ENCODE data around the gene RFC5.
"Not testable (repeated sequence)": the region's sequence is repeated elsewhere in the genome, so short reads cannot be mapped to it uniquely, and the experiment has no call there.

The RFC5 gene

GRCh38 chr12:118052324-118053070 lies 36.0 kb downstream of the RFC5 start:
- no peak for DNase-seq (ENCODE audit: low spot score)

- no peak for DNase-seq (ENCODE audit: low spot score)
These were observed 36.8 kb downstream of the RFC5 start for GRCh38 chr12:118053071-118053985.

GRCh38 chr12:118055144-118055557 lies 38.6 kb downstream of the RFC5 start:
- DNase-seq (ENCODE audit: low spot score): peak; percentile 79

- no peak for DNase-seq (ENCODE audit: low spot score)
These were observed 39.6 kb downstream of the RFC5 start for GRCh38 chr12:118055865-118056773.

GRCh38 chr12:118058227-118058626 lies 41.7 kb downstream of the RFC5 start:
- no peak for DNase-seq (ENCODE audit: low spot score)

- no peak for DNase-seq (ENCODE audit: low spot score)
These were observed 42.4 kb downstream of the RFC5 start for GRCh38 chr12:118058881-118059280.

GRCh38 chr12:118059341-118060191 lies 43.1 kb downstream of the RFC5 start:
- DNase-seq (ENCODE audit: low spot score): no peak

- DNase-seq (ENCODE audit: low spot score): no peak
These were observed 44.0 kb downstream of the RFC5 start for GRCh38 chr12:118060301-118061010.

- DNase-seq (ENCODE audit: low spot score): peak; percentile 50
These were observed 44.7 kb downstream of the RFC5 start, which contains the start of gene WSB2 for GRCh38 chr12:118061011-118061872. TSS of gene WSB2 (minus strand) at chr12:118061179. CDS start at chr12:118061048, 131 bp downstream.

GRCh38 chr12:118061873-118062843 lies 45.7 kb downstream of the RFC5 start:
- DNase-seq (ENCODE audit: low spot score): no peak

- no peak for DNase-seq (ENCODE audit: low spot score)
These were observed 47.3 kb downstream of the RFC5 start for GRCh38 chr12:118063576-118064391.

- DNase-seq (ENCODE audit: low spot score): no peak
These were observed 48.1 kb downstream of the RFC5 start for GRCh38 chr12:118064608-118065007.

GRCh38 chr12:118065380-118065779 lies 48.9 kb downstream of the RFC5 start:
- DNase-seq (ENCODE audit: low spot score): no peak

GRCh38 chr12:118068445-118068844 lies 51.9 kb downstream of the RFC5 start:
- no peak for DNase-seq (ENCODE audit: low spot score)

GRCh38 chr12:118070650-118071049 lies 54.1 kb downstream of the RFC5 start:
- no peak for DNase-seq (ENCODE audit: low spot score)

- DNase-seq (ENCODE audit: low spot score): no peak
These were observed 57.3 kb downstream of the RFC5 start for GRCh38 chr12:118073768-118074167.

GRCh38 chr12:118081521-118081920 lies 65.0 kb downstream of the RFC5 start:
- not testable (repeated sequence) for DNase-seq (ENCODE audit: low spot score)
